Measurements from ENCODE around the gene RABGAP1.

Gene RABGAP1

DNA sequence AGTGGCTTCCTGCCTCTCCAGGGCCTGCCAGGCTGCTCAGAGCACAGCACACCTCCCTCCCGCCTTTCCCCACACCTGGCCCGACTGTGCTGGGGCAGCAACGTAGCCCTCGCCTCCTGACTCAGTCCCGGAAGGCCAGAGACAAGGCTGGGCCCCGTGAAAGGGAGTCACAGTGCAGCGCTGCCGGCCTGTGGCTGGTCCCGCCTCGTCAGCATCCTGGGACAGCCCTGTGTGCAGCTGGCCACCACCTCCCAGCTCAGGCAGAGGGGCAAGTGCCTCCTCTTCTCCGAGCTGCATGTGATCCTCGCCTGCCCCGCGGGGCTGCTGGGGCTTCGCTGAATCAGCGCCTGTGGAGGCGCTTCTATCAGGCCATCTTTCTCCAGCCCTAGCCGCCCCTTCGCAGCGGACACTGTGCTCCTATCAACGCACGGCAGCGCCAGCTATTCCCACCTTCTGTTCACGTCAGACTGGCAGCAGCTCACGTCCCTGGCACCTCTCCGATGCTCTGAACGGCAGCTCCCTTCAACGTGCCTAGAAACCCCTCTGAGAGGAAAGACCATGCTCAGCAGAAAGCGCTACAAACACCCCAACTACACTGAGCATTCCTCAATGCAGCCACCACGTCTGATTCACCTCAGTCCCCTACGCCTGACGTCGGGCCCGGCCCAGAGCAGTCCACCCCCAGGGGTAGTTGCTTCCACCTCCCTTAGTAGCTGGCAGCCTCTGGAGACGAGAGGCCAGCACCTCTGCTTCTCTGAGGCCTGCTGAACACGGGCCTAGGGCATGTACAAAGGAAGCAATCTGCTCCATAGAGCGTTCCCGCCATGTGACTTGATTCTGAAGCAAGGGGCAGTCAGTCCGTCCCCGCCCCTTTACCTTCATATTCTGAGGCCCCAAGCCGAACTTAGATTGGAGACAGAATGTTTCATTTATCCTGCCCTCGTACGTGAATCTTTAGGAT, 171.5 kb downstream of the RABGAP1 start:
- no peak for DNase-seq (ENCODE audit: low spot score)

GRCh38 chr9:123113185-123113584, 172.4 kb downstream of the RABGAP1 start:
- no peak for DNase-seq (ENCODE audit: low spot score)

DNA sequence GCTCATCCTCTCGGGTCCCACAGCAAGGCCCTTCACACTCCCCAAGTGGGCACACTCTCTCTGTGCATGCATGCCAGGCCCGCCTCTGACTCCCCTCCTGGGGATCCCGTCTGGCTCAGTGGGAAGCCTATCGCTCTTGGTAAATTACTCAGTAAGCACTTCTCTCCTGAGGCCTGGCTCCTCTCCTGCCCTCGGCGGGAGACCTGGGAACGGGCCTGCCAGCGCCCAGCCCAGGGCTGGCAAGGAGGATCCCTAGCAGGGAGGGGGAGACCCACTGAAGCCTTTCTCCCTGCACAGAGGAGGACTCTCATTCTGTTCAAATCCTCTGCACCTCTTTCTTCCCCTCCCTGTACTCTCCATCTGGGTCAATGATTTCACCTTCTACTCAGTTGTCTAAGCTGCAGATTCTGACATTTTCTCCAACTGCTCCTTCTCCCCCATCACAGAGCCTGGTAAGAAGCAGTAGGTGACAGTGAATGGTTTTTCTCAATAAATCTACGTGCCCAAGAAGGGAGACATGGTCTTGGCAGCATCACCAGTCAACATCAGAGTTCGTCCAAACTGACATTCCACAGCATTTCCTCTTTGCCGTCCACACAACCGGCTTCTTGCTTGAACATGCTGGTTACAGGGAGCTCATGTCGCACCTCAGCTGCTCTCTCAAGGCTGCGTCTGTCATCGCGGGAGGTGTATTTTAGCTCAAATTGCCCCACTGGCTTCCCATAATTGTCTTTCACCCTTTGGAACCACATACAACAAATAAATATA, 174.5 kb downstream of the RABGAP1 start:
- no peak for DNase-seq (ENCODE audit: low spot score)

DNA sequence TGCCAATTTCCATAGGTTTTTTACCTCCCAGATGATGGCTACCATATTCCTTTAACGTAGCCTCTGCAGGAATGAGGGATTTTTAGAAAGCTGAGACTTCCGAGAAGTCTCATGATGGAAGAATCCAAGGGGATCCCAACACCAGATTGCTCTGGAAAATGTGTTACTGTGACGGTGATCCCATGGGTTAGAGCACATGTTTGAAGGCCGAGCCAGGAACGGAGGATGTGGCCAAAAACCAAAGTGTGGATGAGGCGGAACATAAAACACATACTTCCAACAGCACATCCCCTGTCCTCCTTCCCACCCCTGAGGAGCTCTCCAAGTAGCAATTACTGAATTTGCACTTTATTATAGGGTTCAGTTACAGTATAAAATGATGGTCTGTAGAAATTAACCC, 175.2 kb downstream of the RABGAP1 start:
- no peak for DNase-seq (ENCODE audit: low spot score)

- no peak for DNase-seq (ENCODE audit: low spot score)
These were observed 178.7 kb downstream of the RABGAP1 start for GRCh38 chr9:123119566-123119965.

DNA sequence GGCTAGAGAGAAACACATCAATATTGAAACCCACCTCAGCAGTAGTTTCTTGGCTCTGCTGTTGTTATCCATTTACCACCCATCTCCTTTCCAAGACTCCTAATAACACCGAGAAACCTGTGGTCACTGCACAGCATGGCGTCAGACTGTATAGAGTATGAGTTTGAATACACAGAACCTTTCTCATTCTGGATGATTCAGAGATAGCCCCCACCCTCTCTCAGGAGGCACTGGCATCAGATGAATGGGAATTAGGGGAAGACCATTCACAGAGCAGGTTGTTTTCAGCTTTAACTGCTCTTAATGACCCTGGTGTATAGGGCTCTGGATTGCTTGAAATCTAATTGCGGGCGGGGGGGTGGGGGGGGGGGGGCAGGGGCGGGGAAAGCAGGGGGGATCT, 179.3 kb downstream of the RABGAP1 start:
- no peak for DNase-seq (ENCODE audit: low spot score)

DNA sequence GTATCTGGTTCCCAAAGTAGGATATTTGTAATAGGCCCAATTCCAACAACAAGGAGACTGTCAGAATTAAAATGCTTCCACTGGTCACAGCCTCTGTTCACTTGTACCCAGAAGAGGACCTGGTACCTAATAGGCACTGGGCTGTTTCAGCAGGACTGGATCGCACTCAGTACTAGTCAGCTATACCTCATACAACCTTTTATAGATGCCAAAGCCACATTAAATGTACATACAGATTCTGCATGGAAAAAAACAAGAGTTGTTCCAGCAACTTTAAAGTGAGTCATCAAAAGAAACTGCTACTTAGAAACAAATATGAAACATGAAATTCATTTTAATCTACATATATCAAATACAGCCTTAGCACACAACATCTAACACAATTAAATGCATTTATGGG, 180.1 kb downstream of the RABGAP1 start:
- DNase-seq (ENCODE audit: low spot score) = no peak

DNA sequence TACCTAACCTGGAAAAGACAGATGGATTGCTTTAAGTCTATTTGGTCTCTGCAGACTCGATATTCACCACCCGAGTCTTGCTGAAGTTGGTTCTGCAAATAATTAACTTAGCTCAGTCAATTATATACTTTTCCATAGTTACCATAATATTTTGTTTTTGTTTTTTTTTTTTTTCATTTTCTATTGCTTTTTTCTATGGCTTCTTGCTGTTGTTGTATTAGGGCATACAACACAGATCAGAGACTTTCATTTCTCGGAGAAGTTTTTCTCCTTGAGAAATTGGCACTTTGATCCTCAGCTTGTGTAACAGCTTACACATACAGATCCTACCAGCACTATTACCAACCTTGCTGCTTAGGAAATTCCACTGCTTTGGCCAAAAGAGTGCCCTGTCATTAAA, 180.6 kb downstream of the RABGAP1 start:
- DNase-seq (ENCODE audit: low spot score) = no peak

- no peak for DNase-seq (ENCODE audit: low spot score)
These were observed 186.8 kb downstream of the RABGAP1 start for GRCh38 chr9:123127512-123128075.

GRCh38 chr9:123128591-123128990, 187.8 kb downstream of the RABGAP1 start:
- DNase-seq (ENCODE audit: low spot score) = no peak

DNA sequence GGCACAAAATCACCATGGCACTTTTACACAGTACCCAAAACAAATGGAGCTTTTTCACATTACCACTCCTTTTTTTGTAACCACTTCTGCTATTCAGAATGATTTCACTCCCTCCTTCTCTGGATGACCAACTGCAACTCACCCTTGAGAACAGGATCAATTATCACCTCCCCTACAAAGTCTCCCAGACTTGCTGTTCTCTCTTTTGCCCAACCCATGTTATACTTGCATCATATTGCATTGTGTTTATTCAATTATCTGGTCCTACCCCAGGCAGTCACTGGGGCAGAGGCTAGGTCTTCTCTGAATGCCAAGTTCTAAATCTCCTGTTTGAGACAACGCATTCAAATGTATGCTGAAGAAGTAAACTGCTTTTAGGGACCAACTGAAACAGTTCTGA, 188.6 kb downstream of the RABGAP1 start:
- no peak for DNase-seq (ENCODE audit: low spot score)

GRCh38 chr9:123131258-123131657, 190.4 kb downstream of the RABGAP1 start:
- no peak for DNase-seq (ENCODE audit: low spot score)

- no peak for DNase-seq (ENCODE audit: low spot score)
These were observed 191.2 kb downstream of the RABGAP1 start for GRCh38 chr9:123131993-123132392.

DNA sequence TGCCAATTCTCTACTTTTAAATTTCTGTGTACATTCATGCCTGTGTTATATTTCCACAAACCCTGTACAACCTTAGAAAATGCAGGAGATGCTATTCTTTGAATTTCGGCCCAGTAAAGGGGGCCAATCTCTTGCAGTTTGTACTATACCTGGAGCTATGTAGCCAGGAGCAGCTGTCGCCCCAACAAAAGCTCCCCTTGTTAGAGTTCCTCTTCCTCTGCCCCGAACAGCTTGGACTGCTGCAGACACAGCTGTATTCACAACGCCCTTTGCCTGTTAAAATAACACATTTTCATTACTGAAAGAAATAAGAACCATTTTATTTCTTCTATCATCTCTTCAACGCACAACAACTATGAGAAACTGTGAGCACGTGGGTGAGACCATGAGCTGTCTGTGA, 191.9 kb downstream of the RABGAP1 start:
- DNase-seq (ENCODE audit: low spot score) = no peak

- DNase-seq (ENCODE audit: low spot score) = no peak
These were observed 194.6 kb downstream of the RABGAP1 start for GRCh38 chr9:123135430-123135829.

- DNase-seq (ENCODE audit: low spot score) = no peak
These were observed 197.3 kb downstream of the RABGAP1 start for GRCh38 chr9:123138163-123138562.

- DNase-seq (ENCODE audit: low spot score) = no peak
These were observed 208.2 kb downstream of the RABGAP1 start for GRCh38 chr9:123149067-123149466.

GRCh38 chr9:123150708-123151503, 210.1 kb downstream of the RABGAP1 start:
- no peak for DNase-seq (ENCODE audit: low spot score)

All from CD4-positive, alpha-beta T cell treated with Interleukin-6 at 100 ng/mL for 8 hours (primary cell).